K562 (cell line): ENCODE measurements around the gene SMARCA4. TPM values are rescaled to one million over a fixed set of nuclear protein-coding genes. Genes with fewer than 3 reads are reported as not detected.

Experiments
- ATAC-seq: fragments of 200-7000 bp; cut with Tn5 transposase; 3 replicates; pipeline ENCODE4 v1.9.1; 2020; ENCODE audit warnings: moderate library complexity
- BruUV-seq: library from RNA; stranded (reverse); fragments of 400-500 nt; replicated peaks from 2 replicates; lab custom pipeline; 2021; lab: Mats Ljungman, UMichigan
- CTCF ChIA-PET: fragments of 300-600 bp; formaldehyde crosslinking; extraction: SDS; loops from one replicate; lab custom pipeline; 2021; ENCODE audit warnings: low intra/inter-chr PET ratio; lab: Yijun Ruan, JAX
- POLR2A ChIA-PET: fragments of 300-600, 350-650 bp; sonication (Branson Sonifier 250); formaldehyde crosslinking; extraction: SDS; loops from one replicate; lab custom pipeline; 2021; ENCODE audit warnings: antibody characterized with exemption, inconsistent platforms; lab: Yijun Ruan, JAX
- DNase-seq, 4 experiments: peaks; one replicate each; pipeline versions ENCODE4 v3.0.0 to v3.0.0-alpha.2; 2011 to 2018; ENCODE audit warnings: low spot score in 3 of 4, mixed read lengths in 3 of 4; ENCODE audit errors: extremely low read depth in 1 of 4
- FAIRE-seq: peaks from 2 replicates; lab custom pipeline; 2011; peaks lifted over from hg19 to GRCh38; lab: Jason Lieb, UNC
- H2AFZ ChIP-seq: 2 replicates; pipeline ENCODE4 v1.6.0; 2011; ENCODE audit warnings: low read depth, low read length, control low read depth, inconsistent platforms
- H3K27ac ChIP-seq: fragments of 200-600 bp; 3 replicates; pipeline ENCODE4 v1.8.0; 2011; ENCODE audit warnings: low read depth, mild to moderate bottlenecking, control low read depth, inconsistent platforms, low read length, moderate library complexity, mixed read lengths; ENCODE audit errors: extremely low read depth
- H3K27me3 ChIP-seq, 2 experiments: fragments of 300-600 bp in 1 of 2; 2 replicates in 1 of 2; 3 replicates in 1 of 2; pipeline versions ENCODE4 v1.6.0 to v1.8.0; 2011; ENCODE audit warnings: inconsistent platforms in 2 of 2, low read length in 2 of 2, mild to moderate bottlenecking in 1 of 2, mixed read lengths in 1 of 2, moderate library complexity in 1 of 2; ENCODE audit not compliant: control insufficient read depth in 2 of 2, insufficient read depth in 2 of 2
- H3K36me3 ChIP-seq: fragments of 300-600 bp; 3 replicates; pipeline ENCODE4 v1.8.0; 2011; ENCODE audit warnings: mild to moderate bottlenecking, low read length, inconsistent platforms; ENCODE audit not compliant: control insufficient read depth, insufficient read depth
- H3K4me1 ChIP-seq, 2 experiments: fragments of 200-600 bp in 1 of 2; replicated peaks in 1 of 2; 2 replicates in 1 of 2; 3 replicates in 1 of 2; pipeline versions ENCODE4 v1.5.1 to v1.8.0; 2011; ENCODE audit warnings: inconsistent platforms in 2 of 2, low read length in 2 of 2, mild to moderate bottlenecking in 1 of 2, mixed read lengths in 1 of 2, moderate library complexity in 1 of 2; ENCODE audit not compliant: control insufficient read depth in 2 of 2, insufficient read depth in 2 of 2
- H3K4me2 ChIP-seq: 2 replicates; pipeline ENCODE4 v1.6.1; 2011; ENCODE audit warnings: low read length, control low read depth, inconsistent platforms, mixed read lengths; ENCODE audit not compliant: insufficient read depth
- H3K4me3 ChIP-seq: fragments of 200-600 bp; sonication (generic), shearing (Covaris generic); 2 replicates; pipeline ENCODE4 v1.5.1; 2016; ENCODE audit warnings: control low read depth, inconsistent platforms
- H3K79me2 ChIP-seq: fragments of 200-600 bp; 3 replicates; pipeline ENCODE4 v1.8.0; 2011; ENCODE audit warnings: low read length, inconsistent platforms; ENCODE audit not compliant: control insufficient read depth, insufficient read depth
- H3K9ac ChIP-seq, 2 experiments: 2 replicates each; pipeline versions ENCODE4 v1.6.0 to v1.6.1; 2011; ENCODE audit warnings: low read depth in 2 of 2, low read length in 2 of 2, control low read depth in 1 of 2, inconsistent platforms in 1 of 2, mild to moderate bottlenecking in 1 of 2, mixed read lengths in 1 of 2; ENCODE audit not compliant: insufficient read depth in 1 of 2
- H3K9me1 ChIP-seq: one replicate; pipeline ENCODE4 v1.6.0; 2011; ENCODE audit warnings: inconsistent platforms, mild to moderate bottlenecking, low read length, moderate library complexity; ENCODE audit not compliant: control insufficient read depth, insufficient read depth
- H3K9me3 ChIP-seq: replicated peaks from 2 replicates; pipeline ENCODE4 v1.5.1; 2011; ENCODE audit warnings: low read depth, low read length, inconsistent platforms; ENCODE audit not compliant: control insufficient read depth, insufficient read depth
- H4K20me1 ChIP-seq: replicated peaks from 2 replicates; pipeline ENCODE4 v1.6.1; 2011; ENCODE audit warnings: low read length, inconsistent platforms, mixed read lengths; ENCODE audit not compliant: control insufficient read depth, insufficient read depth
- DIDO1 ChIP-seq: fragments of 450-650 bp; IDR thresholded peaks from 2 replicates; pipeline ENCODE4 v1.6.1; 2016; ENCODE audit warnings: low read depth, missing biosample characterization, missing genetic modification characterization
- MBD2 ChIP-seq: sonication (generic); IDR thresholded peaks from 2 replicates; pipeline ENCODE4 v1.6.1; 2016; ENCODE audit warnings: low read depth, borderline replicate concordance
- NR2C2 ChIP-seq, 2 experiments: fragments of 200-800 bp in 1 of 2; sonication (Bioruptor generic) in 1 of 2; sonication (generic) in 1 of 2; formaldehyde crosslinking in 1 of 2; IDR thresholded peaks; 2 replicates each; pipeline versions ENCODE4 v1.6.1 to v1.8.0; 2016 to 2022; ENCODE audit warnings: mild to moderate bottlenecking in 1 of 2, missing compliant biosample characterization in 1 of 2, missing genetic modification characterization in 1 of 2, missing genetic modification reagents in 1 of 2
- PML ChIP-seq: IDR thresholded peaks from 2 replicates; pipeline ENCODE4 v1.6.1; 2012; ENCODE audit warnings: low read length, inconsistent platforms
- POLR2G ChIP-seq: fragments of 200-400 bp; formaldehyde crosslinking; IDR thresholded peaks from 2 replicates; pipeline ENCODE4 v1.6.1; 2017; ENCODE audit warnings: low read depth, mild to moderate bottlenecking, antibody characterized with exemption, low read length, moderate library complexity
- RBFOX2 ChIP-seq: fragments of 200-400 bp; formaldehyde crosslinking; IDR thresholded peaks from 2 replicates; pipeline ENCODE4 v1.6.1; 2017; ENCODE audit warnings: low read depth, mild to moderate bottlenecking, low read length, moderate library complexity
- SLC30A9 ChIP-seq: fragments of 250-450 bp; sonication (Bioruptor Pico); IDR thresholded peaks from 2 replicates; pipeline ENCODE4 v1.8.0; 2022; ENCODE audit warnings: mild to moderate bottlenecking, moderate library complexity
- TCF3 ChIP-seq: sonication (generic); formaldehyde crosslinking; IDR thresholded peaks from 2 replicates; pipeline ENCODE4 v1.4.0; 2020; ENCODE audit warnings: mild to moderate bottlenecking, missing genetic modification reagents
- ZKSCAN1 ChIP-seq: fragments of 150-350 bp; IDR thresholded peaks from 2 replicates; pipeline ENCODE4 v1.6.1; 2016; ENCODE audit warnings: low read depth, low read length
- WGBS: fragments of 100-300 bp; shearing (Covaris generic); methylation state at CpG from one replicate; pipeline ENCODE4 v1.1.6; 2016; ENCODE audit warnings: low coverage, mixed read lengths; ENCODE audit not compliant: insufficient coverage; ENCODE audit errors: missing lambda C conversion rate; 5-methylcytosine and 5-hydroxymethylcytosine counted together
- in situ Hi-C: fragments of 300-500 bp; cut with MboI; formaldehyde crosslinking; loops from 4 replicates; pipeline ENCODE4 v1.15.0; 2018; ENCODE audit warnings: inconsistent platforms, mixed read lengths
- intact Hi-C: fragments of 100-400 bp; cut with micrococcal nuclease; formaldehyde crosslinking; loops from 2 replicates; pipeline ENCODE4 v1.14.2; 2022
- polyA plus RNA-seq, 8 experiments: library from polyadenylated mRNA; depleted of rRNA in 4 of 8; stranded (reverse) in 5 of 8; unstranded in 3 of 8; fragments of >200 nt; fragmentation: Nextera tagmentation in 2 of 8; fragmentation: Illumina TruSeq in 1 of 8; extraction: Ambion mirVana in 2 of 8; extraction: Trizol in 1 of 8; gene quantifications; 2 replicates each; pipeline versions ENCODE4 v1.2.1 to v1.2.3, GENCODE V29; 2011 to 2014; ENCODE audit warnings: inconsistent platforms in 1 of 8, missing spikeins in 1 of 8
- total RNA-seq, 7 experiments: library from RNA; depleted of rRNA in 6 of 7; stranded (reverse); fragments of >200 nt in 6 of 7; fragmentation: Illumina TruSeq in 2 of 7; extraction: Trizol in 2 of 7; gene quantifications; 2 replicates each; pipeline versions ENCODE4 v1.2.1 to v1.2.3, GENCODE V29; 2011 to 2021; ENCODE audit warnings: low replicate concordance in 1 of 7
- TF ChIP-seq, protein P1 (sequence below): IDR thresholded peaks from 3 replicates; pipeline ENCODE4 v1.6.1; 2011; ENCODE audit warnings: borderline replicate concordance, mild to moderate bottlenecking; ENCODE audit not compliant: insufficient read length, insufficient read depth
- TF ChIP-seq, protein P2 (sequence below): fragments of 250-450 bp; sonication (Bioruptor Pico); IDR thresholded peaks from 2 replicates; pipeline ENCODE4 v1.8.0; 2022; ENCODE audit warnings: moderate library complexity, mild to moderate bottlenecking, inconsistent platforms

Gene SMARCA4
- total and polyA plus RNA-seq, 9 of the 15 experiments (the other 6 are each of a cell fraction or from before 2014, with no cell fraction given): 19.3 to 207 (median 52.1) TPM

DNA sequence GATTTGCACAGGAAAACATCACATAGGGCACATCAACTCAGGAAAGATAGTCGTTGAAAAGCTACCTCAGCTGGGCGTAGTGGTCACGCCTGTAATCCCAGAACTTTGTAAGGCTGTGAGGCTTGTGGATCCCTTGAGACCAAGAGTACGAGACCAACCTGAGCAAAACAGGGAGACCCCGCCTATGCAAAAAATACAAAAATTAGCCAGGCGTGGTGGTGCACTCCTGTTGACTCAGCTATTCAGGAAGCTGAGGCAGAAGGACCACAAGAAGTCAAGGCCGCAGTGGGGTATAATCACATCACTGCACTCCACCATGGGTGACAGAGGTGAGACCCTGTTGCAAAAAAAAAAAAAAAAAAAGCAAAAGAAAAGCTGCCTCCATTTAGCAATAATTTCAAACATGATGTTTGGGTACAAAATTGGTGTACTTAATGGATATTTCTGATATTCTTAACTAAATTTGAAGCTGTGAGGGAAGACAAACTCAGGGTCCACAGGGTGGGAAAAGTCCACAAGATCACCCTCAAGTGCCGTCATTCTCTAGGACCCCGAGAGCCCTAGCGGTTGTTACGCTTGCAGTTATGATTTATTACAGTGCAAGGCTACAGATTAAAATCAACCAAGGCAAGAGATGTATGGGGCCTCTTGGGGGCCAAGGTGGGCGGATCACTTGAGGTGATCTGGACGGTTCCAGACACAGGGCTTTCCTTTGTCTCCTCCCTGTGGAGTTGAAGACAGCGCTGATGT is 86.0 kb downstream of the SMARCA4 start:
- DNase-seq (no peak), FAIRE-seq (peak; percentile 42), ATAC-seq (no peak)
- Histone ChIP-seq H4K20me1 (no peaks in the 10 kb centered on the region), H3K9ac (no peak overlapping the region), H3K9me1 (no peaks in the 10 kb centered on the region), H3K27me3 (no peaks in the 10 kb centered on the region), H3K9me3 (no peaks in the 10 kb centered on the region), H3K4me2 (no peak overlapping the region), H3K27ac (no peak overlapping the region), H3K79me2 (no peaks in the 10 kb centered on the region), H3K4me3 (no peak overlapping the region), H3K36me3 (peaks cover 84% of the 10 kb centered on the region), H2AFZ (no peak overlapping the region), H3K4me1 (peaks cover 0 to 6% of the 10 kb centered on the region in 2 experiments; a peak in 1 of 5 replicates)
- ChIA-PET CTCF (no interaction called here), POLR2A (interaction anchor here (1.0 to 2.0 kb wide), 2 partner anchors 10 to 11 kb away, joined by 3 to 7 read pairs; no protein-coding TSS in a partner anchor)
- 81% methylated on average over 14 of the region's 14 CpGs for WGBS
- intact Hi-C loops (no loop called here), in situ Hi-C loops (no loop called here)
- BruUV-seq: no TSS peak
- TF ChIP-seq MBD2: no peak
- TF ChIP-seq, protein P1, sequence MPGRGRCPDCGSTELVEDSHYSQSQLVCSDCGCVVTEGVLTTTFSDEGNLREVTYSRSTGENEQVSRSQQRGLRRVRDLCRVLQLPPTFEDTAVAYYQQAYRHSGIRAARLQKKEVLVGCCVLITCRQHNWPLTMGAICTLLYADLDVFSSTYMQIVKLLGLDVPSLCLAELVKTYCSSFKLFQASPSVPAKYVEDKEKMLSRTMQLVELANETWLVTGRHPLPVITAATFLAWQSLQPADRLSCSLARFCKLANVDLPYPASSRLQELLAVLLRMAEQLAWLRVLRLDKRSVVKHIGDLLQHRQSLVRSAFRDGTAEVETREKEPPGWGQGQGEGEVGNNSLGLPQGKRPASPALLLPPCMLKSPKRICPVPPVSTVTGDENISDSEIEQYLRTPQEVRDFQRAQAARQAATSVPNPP: no peak
- no peak for TF ChIP-seq DIDO1 (tag)
- no peak for TF ChIP-seq SLC30A9 (CRISPR knock-in tag)
- TF ChIP-seq PML: no peak
- TF ChIP-seq, protein P2, sequence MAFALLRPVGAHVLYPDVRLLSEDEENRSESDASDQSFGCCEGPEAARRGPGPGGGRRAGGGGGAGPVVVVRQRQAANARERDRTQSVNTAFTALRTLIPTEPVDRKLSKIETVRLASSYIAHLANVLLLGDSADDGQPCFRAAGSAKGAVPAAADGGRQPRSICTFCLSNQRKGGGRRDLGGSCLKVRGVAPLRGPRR (CRISPR knock-in tag): no peak
- TF ChIP-seq RBFOX2: no peak
- TF ChIP-seq POLR2G: no peak
- no peak for TF ChIP-seq ZKSCAN1
- TF ChIP-seq NR2C2 (CRISPR knock-in tag; IDR thresholded peaks at IDR 0.05): no peak
- no peak for TF ChIP-seq NR2C2 (tag; IDR thresholded peaks at IDR 0.05)
- TF ChIP-seq TCF3: no peak
